Lower leg skin (tissue), 4 donors: Measurements from ENCODE around the gene ZBTB17. TPM values are rescaled to one million over a fixed set of nuclear protein-coding genes. Genes with fewer than 3 reads are reported as not detected.
A peak's percentile ranks its signal among the peaks of the same experiment; 100 is the strongest.

ENCODE experiments used
- DNase-seq, 2 donors: peaks; one replicate each; pipeline ENCODE4 v3.0.0-alpha.2; 2019; ENCODE audit warnings: low spot score in 2 of 2
- H3K4me3 ChIP-seq: fragments of 200-600 bp; sonication (generic); 2 replicates; pipeline ENCODE4 v1.5.1; 2017; ENCODE audit warnings: mild to moderate bottlenecking, low read depth; ENCODE audit not compliant: poor library complexity, severe bottlenecking
- POLR2A ChIP-seq, 2 donors: fragments of 450-650 bp; IDR thresholded peaks; one replicate each; pipeline ENCODE4 v1.6.1; 2016 to 2017; ENCODE audit warnings: antibody characterized with exemption in 2 of 2, mild to moderate bottlenecking in 1 of 2, moderate library complexity in 1 of 2
- whole genome bisulfite sequencing, 2 donors: methylation state at CpG; one replicate each; pipeline ENCODE4 v1.1.5; 2018; 5-methylcytosine and 5-hydroxymethylcytosine counted together
- intact Hi-C: fragments of 100-400 bp; cut with DNase I; formaldehyde crosslinking; loops from one replicate; pipeline ENCODE4 v1.15.0; 2023; ENCODE audit warnings: low total_unique reads
- total RNA-seq, 4 donors: library from RNA; depleted of rRNA; stranded (reverse); fragments of >200 nt; gene quantifications; one replicate each; pipeline ENCODE4 v1.1.0, GENCODE V29; 2016
- TF ChIP-seq, protein P1 (sequence below), 3 donors: fragments of 450-650 bp; IDR thresholded peaks; one replicate each; pipeline ENCODE4 v1.5.1; 2016; ENCODE audit warnings: antibody characterized with exemption in 3 of 3, mild to moderate bottlenecking in 3 of 3, moderate library complexity in 2 of 3

Gene ZBTB17
- total RNA-seq, 4 donors from 2014 or later = 25.9 to 42.4 (median 29.3) TPM

DNA sequence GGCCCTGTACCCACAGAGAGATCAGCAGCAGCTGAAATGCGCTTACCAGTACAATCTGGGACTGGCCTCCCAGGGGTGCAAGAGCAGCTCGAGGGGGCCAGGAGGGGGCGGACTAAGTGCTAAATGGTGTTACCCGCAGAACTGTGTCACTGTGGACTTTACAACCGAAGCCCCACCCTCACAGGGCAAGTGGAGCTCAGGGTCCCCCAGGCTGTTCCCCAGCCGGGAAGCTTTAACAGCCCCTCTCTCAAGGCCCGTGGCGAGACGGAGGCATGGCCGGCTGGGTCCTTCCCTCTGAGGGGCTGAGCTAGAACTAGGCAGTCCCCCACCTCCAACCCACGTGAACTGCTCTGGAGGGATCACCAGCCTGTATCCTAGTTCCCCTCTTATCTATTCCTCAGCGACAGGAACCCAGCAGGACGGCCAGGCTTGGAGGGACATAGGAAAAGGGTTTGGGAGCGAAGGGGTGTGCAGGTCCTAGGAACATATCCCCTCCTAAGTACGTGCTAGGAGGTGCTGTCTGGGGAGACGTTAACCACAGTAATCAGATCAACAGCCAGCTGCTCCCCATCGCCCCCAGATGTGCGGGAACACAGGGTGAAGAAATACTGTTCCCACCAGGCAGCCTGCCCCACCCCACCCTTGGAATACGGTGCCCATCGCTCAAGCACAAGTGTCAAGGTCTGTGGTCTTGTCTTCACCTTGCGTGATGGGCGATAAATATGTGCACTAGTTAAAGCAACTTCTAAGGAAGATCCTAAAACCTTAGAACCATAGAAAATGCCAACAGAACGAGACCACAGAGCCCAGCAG, 24.4 kb downstream of the ZBTB17 start:
- DNase-seq = peak in 1 of 2 donors; percentile 87
- 58 to 60% methylated on average over 21 to 23 of the region's 23 CpGs for WGBS, 2 donors
- H3K4me3 ChIP-seq = no peak overlapping the region
- intact Hi-C loops = no loop called here
- TF ChIP-seq, protein P1, sequence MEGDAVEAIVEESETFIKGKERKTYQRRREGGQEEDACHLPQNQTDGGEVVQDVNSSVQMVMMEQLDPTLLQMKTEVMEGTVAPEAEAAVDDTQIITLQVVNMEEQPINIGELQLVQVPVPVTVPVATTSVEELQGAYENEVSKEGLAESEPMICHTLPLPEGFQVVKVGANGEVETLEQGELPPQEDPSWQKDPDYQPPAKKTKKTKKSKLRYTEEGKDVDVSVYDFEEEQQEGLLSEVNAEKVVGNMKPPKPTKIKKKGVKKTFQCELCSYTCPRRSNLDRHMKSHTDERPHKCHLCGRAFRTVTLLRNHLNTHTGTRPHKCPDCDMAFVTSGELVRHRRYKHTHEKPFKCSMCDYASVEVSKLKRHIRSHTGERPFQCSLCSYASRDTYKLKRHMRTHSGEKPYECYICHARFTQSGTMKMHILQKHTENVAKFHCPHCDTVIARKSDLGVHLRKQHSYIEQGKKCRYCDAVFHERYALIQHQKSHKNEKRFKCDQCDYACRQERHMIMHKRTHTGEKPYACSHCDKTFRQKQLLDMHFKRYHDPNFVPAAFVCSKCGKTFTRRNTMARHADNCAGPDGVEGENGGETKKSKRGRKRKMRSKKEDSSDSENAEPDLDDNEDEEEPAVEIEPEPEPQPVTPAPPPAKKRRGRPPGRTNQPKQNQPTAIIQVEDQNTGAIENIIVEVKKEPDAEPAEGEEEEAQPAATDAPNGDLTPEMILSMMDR (IDR thresholded peaks at IDR 0.05) = no peak
- no peak for TF ChIP-seq POLR2A (IDR thresholded peaks at IDR 0.05)

GRCh38 chr1:15950763-15951295, 25.1 kb downstream of the ZBTB17 start:
- TF ChIP-seq, protein P1 (IDR thresholded peaks at IDR 0.05) = no peak
- TF ChIP-seq POLR2A (IDR thresholded peaks at IDR 0.05) = no peak
- 15 to 25% methylated on average over 10 of the region's 10 CpGs for WGBS, 2 donors
- intact Hi-C loops = no loop called here
- no peak overlapping the region for H3K4me3 ChIP-seq
- DNase-seq = peak; percentile 63 to 91

DNA sequence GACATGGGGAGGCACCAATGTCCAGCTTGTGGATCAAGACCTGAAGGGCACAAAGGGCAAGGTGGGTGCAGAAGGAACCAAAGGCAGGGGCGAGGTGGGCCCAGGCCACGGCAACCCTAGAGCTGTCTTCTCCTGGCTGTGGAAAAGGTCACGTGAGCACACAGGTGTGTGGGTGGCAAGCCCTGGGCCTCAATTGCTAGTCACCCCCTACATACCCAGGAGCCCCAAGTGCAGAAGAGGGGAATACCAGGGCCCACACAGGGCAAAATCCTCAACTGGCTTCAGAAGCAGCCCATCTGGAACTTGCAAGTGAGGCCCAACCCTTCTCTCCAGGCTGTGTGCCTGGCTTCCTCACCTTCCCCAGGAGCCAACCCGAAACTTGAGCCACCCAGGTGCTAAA, 25.6 kb downstream of the ZBTB17 start:
- intact Hi-C loops = no loop called here
- no peak overlapping the region for H3K4me3 ChIP-seq
- WGBS, 2 donors = 47 to 52% methylated on average over 4 of the region's 4 CpGs
- no peak for DNase-seq
- TF ChIP-seq POLR2A (IDR thresholded peaks at IDR 0.05) = no peak
- TF ChIP-seq, protein P1 (IDR thresholded peaks at IDR 0.05) = no peak

DNA sequence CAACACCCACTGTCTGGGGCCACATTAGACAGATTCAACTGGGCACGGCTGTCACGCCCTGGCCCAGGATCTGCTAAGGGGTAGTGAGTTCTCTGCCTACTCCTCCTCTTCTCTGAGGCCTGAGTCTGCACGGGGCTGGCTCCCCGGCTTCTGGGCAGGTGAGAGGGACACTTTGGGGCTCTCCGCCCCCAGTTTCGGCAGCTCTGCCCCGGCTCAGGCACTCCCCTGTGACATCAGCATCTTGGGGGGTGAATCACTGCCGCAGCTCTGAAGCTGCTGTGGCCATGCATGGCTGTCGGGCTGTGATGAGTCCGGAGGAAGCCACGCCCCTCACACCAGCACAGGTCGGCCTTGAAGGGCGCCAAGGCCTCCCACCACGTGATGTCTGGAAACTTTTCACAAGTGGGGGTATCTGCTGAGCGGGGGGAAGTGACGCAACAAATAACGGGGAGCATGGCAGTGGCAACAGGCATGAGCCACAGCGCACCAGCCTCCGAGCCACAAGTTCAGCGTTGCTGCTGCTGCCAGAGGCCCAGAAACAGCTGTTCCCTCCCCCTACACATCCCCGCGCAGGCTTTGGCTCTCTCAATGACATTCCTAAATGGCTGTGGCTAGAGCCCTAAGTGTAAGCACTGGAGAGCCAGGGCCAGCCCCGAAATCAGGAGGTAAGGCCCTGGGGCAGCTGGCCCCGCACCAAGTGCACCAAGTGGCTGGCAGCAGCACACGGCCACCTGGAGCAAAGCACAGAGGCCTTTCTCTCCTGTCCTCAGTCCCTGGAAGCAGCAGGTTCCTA, 26.3 kb downstream of the ZBTB17 start:
- intact Hi-C loops = no loop called here
- TF ChIP-seq POLR2A (IDR thresholded peaks at IDR 0.05) = no peak
- TF ChIP-seq, protein P1 (IDR thresholded peaks at IDR 0.05) = no peak
- H3K4me3 ChIP-seq = no peak overlapping the region
- DNase-seq = peak; percentile 92 to 98
- 4 to 8% methylated on average over 8 to 25 of the region's 25 CpGs for WGBS, 2 donors

- intact Hi-C loops = no loop called here
- 40 to 46% methylated on average over 15 of the region's 15 CpGs for WGBS, 2 donors
- TF ChIP-seq POLR2A (IDR thresholded peaks at IDR 0.05) = no peak
- TF ChIP-seq, protein P1 (IDR thresholded peaks at IDR 0.05) = no peak
- peak; percentile 79 to 95 for DNase-seq
- no peak overlapping the region for H3K4me3 ChIP-seq
Measured at GRCh38 chr1:15948595-15949452, 27.1 kb downstream of the ZBTB17 start.
